HL-60/S4 (cell line): ENCODE data around the gene AIFM3.

Source experiments
- in situ Hi-C: fragments of 300-500 bp; cut with MboI; formaldehyde crosslinking; loops from 2 replicates; pipeline ENCODE4 v1.14.3; 2022; ENCODE audit warnings: low sequenced_read_pairs

Gene AIFM3

GRCh38 chr22:20974336-20974955 lies 7.4 kb downstream of the AIFM3 start:
- in situ Hi-C loops = no loop called here

GRCh38 chr22:20975541-20976290 lies 8.7 kb downstream of the AIFM3 start:
- in situ Hi-C loops = no loop called here

DNA sequence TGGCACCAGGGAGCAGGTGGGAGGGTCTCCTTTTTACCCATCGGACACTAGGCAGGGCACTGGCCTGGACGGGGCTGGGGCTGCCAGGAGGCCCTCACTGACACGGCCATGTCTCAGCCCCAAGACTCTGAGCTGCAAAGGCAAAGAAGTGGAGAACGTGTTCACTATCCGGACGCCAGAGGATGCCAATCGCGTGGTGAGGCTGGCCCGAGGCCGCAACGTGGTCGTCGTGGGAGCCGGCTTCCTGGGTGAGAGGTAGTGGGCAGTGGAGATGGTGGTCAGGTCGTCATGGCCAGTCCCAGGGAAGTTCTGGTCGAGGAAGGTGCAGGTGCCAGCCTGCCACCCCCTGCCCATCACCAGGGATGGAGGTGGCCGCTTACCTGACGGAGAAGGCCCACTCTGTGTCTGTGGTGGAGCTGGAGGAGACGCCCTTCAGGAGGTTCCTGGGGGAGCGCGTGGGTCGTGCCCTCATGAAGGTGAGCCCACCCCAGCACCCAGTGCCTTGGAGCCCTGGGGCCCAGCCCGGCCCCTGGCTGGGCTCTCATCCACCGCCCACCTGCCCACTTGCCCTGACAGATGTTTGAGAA lies 9.3 kb downstream of the AIFM3 start:
- in situ Hi-C loops = no loop called here

GRCh38 chr22:20977019-20977418 lies 10.0 kb downstream of the AIFM3 start:
- in situ Hi-C loops = no loop called here

- in situ Hi-C loops = no loop called here
Measured at GRCh38 chr22:20977516-20978170, 10.6 kb downstream of the AIFM3 start.

DNA sequence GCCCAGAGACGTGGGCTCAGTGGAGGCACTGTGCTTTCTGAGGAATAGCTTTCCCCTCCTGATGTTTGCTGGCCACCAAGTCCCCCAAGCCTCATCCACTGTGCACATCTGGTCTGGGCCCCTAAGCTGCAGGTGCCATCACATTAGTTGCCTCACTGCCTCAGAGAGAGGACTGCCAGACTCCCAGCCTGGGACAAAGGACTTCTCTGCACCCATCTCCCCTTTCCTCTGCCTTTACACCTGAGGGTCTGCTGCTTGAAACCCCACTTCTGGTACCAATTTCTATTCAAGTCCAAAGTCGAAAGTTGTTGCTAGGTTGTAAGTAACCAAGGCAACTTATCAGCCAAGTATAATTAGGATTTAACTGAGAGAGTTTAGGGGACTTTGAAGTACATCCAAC lies 11.4 kb downstream of the AIFM3 start:
- in situ Hi-C loops = no loop called here

DNA sequence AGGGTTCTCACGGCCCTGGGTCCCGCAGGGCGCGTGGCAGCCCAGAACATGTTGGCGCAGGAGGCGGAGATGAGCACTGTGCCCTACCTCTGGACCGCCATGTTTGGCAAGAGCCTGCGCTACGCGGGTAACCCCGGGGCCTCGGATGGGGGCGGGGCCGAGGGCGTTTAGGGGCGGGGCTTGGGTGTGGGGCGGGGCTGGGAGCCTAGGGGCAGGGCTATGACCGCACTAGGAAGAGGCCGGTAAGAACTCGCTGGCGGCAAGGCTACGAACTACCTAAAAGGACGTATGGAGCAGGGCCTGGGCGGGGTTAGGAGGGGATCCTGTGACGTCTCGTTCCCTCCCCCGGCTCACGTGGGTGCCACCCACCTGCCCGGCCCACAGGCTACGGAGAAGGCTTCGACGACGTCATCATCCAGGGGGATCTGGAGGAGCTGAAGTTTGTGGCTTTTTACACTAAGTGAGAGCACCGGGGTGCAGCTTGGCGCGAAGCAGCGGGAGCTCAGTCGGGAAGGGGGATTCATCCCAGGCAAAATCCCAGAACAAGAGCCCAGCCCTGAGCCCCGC lies 12.3 kb downstream of the AIFM3 start:
- in situ Hi-C loops = no loop called here

GRCh38 chr22:20979940-20980453 lies 12.9 kb downstream of the AIFM3 start:
- in situ Hi-C loops = no loop called here

GRCh38 chr22:20980523-20980922 lies 13.5 kb downstream of the AIFM3 start:
- in situ Hi-C loops = no loop called here

DNA sequence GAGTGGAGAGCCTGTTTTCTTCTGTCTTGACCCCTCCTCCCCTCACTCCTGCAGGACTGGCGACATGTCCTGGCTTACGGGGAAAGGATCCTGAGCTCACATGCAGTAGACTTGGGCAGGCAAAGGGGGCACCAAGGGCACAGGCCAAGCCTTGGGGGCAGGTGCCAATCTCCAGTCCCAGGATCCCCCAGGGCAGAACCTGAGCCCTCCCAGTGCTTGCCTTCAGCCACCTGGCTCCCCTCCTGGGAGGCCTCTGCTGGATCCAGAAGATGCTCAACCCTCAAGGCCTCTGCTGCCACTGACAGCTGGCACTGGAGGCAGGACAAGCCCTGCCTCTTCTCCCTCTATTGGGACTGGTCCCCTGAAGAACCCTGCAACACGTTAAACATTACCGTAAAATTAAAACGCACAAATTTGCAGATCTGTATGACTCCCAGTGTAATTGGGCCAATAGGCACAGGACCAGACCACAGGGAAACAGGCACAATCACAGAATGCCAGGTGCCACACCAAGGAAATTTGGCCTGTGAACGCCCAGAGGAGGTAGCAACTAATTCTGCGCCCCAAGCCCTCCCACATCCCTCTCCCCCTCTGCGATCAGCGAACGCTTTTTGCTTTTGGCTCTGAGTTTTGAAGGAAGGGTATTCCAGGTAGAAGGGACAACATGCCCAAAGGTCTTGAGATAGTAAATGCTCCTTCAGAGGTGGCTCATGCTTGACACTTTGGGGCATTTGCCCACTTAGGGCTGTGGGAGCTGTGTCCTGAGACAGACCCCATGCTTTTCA lies 14.1 kb downstream of the AIFM3 start:
- in situ Hi-C loops = no loop called here

- in situ Hi-C loops = no loop called here
Measured at GRCh38 chr22:20981787-20982562, 14.9 kb downstream of the AIFM3 start, which contains the start of gene LZTR1. LZTR1 (plus strand) TSS chr22:20982297; CDS start chr22:20982372, 75 bp downstream.

DNA sequence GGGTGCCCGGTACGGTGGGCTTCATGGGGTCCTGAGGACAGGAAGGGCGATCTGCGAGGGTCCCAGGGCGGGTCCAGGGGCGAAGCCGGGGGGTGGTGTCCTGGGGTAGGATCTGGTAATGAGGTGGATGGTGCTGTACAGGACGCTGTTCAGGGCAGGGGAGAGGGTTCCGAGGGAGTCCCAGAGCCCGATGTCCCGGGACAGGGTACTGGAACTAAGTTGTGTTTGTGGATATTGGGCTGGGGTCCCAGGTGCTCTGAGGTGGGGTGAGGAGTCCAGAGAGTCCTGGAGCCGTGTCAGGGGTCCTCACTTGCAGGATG lies 15.5 kb downstream of the AIFM3 start:
- in situ Hi-C loops = no loop called here

DNA sequence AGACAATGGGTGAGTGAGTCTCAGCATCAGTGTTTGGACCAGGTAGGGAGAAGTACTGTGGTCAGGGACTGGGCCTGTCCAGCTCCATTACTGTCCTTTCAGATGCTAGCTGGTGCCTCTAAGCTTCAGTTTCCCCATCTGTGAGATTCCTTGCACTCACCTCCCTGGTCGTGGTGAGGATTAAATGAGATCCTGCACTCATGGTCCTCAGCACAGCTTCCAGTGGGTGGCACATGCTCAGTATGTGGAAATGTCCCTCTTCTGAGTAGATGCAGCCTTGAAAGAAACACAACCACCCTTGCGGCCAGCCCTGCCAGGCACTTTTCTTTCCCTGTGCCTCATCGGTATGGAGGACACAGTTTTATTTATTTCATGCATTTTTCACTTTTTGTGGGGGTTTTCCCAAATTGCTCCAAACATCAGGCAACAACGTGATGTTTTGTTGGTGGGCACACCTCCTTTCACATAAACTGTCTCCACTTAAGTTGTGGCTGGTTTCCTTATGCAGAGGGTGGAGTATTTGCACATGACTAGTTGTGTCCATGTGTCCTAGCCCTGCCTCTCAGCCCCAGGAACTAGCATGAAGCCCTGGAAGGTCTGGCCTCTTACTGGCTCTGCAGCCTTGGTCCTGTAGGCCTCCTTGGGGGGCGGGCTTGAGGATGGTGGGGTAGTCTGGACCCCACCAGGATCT lies 16.2 kb downstream of the AIFM3 start:
- in situ Hi-C loops = no loop called here

DNA sequence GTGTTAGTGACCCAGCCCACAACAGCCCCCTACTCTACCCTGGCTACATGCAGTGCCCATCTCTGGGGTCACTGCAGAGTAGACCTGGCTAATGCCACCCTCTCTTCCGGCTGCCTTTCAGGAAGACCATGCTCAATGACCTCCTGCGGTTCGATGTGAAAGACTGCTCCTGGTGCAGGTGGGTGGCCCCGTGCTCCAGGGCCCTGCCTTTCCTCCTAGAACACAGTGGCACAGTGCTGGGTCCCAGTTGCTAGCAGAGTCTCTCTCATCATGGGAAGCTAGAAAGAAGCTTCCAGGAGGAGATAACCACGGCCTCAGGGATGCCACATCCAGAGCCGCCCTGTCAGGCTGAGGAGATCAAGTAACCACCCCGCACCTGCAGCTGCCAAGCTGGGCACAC lies 18.7 kb downstream of the AIFM3 start:
- in situ Hi-C loops = no loop called here

DNA sequence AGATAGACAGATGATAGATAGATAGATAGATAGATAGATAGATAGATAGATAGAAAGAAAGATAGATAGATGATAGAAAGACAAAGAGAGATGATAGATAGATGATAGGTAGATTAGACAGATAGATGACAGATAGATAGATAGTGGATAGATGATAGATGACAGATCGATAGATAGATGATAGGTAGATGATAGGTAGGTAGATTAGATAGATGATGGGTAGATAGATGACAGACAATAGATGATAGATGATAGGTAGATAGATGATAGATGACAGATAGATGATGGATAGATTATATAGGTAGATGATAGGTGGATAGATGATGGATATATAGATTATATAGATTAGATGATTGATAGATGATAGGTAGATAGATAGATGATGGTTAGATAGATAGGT lies 19.3 kb downstream of the AIFM3 start:
- in situ Hi-C loops = no loop called here

DNA sequence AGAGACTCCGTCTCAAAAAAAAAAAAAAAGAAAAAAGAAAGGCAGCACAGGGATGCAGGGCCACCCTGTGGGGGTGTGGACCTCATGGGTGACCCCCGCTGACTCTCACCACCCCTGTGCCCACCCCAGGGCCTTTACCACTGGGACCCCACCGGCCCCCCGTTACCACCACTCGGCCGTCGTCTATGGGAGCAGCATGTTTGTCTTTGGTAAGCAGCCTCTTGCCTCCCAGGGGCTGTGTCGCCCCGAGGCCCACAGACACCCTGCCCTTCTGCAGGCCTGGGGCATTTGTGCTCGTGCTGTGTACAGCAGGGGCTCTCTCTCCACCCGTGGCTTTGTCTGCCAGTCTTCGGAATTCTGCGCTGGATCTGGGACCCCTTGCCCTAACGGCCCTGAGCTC lies 20.3 kb downstream of the AIFM3 start:
- in situ Hi-C loops = no loop called here

GRCh38 chr22:20988573-20989322 lies 21.7 kb downstream of the AIFM3 start:
- in situ Hi-C loops = no loop called here

DNA sequence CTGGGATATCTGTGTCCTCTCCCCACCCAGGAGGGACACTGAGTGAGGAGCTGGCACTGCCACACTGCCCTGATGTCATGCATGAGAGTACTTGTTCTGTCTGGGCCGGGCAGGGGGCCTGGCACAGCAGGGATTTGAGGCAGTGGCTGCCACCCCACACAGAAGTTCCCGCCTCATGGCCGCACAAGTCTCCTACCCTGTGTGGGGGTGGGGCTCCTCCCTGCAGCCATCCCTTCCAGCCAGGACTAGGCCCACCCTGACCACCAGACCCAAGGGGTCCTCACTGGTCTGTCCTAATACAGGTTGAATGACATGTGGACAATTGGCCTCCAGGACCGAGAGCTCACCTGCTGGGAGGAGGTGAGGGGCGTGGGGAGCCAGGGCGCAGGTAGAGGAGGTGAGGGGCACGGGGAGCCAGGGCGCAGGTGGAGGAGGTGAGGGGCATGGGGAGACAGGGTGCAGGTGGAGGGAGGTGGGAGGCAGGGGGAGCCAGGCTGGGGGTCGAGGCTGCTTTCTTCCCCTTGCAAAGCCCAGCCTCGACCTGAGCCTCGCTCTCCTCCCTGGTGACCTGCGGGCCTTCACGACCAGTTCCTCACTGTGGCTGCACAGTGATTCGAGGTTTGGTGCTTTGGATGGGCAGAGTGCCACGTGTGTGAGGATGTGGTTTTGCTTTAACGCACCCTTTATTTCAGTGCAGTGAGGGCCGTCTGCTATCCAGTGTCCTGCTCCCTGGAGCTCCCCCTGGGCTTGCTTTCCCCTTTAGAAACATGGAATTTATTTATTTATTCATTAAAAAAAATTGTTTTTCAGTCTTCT lies 22.5 kb downstream of the AIFM3 start:
- in situ Hi-C loops = no loop called here
